Heart left ventricle (tissue), 13 donors: ENCODE results near the gene NYAP2.

Source experiments
- CTCF ChIP-seq, 12 donors: fragments of 200-600 bp; sonication (generic) in 4 of 12; IDR thresholded peaks; one replicate each; pipeline versions ENCODE4 v1.5.0 to v1.8.0; 2018 to 2022; ENCODE audit warnings: antibody characterized with exemption in 12 of 12, mild to moderate bottlenecking in 5 of 12
- POLR2A ChIP-seq, 2 donors: fragments of 450-650 bp; IDR thresholded peaks; one replicate each; pipeline ENCODE4 v1.6.1; 2017; ENCODE audit warnings: antibody characterized with exemption in 2 of 2, mild to moderate bottlenecking in 2 of 2, moderate library complexity in 2 of 2
- donor health status: ischemic (EF 13 %, LVEDD 7.1; RV severe dilation, severe dysfunction).
- donor health status: DM: no; HTN: yes; CAD: no.
- donor health status: DM: no; HTN: no; CAD: no.
- donor health status: ischemic (EF 25% LVEDD 6.9; RV normal size, moderate dysfunction).
- donor health status: ischemic (EF 25% LVEDD 5.7; RV mildly dilated, moderate dysfunction).
- donor health status: ischemic (EF 35%, LVEDD 5.7; RV mildly dilated, moderate dysfunction).
- donor health status: nonischemic (EF 11% LVEDD 7.7; RV severe dilation, severe dysfunction).
- donor health status: DM: yes; HTN: yes; CAD: no.
- donor health status: PGD.
- donor health status: ischemic (EF 29% LVEDD 5.4; RV normal size, mild dysfunction).
- donor health status: nonischemic (EF 23%, LVEDD 6.1; RV moderate dilation, normal function).

- TF ChIP-seq CTCF (IDR thresholded peaks at IDR 0.05) (no peak), POLR2A (IDR thresholded peaks at IDR 0.05) (no peak)
These were observed 113.0 kb downstream of the NYAP2 start for GRCh38 chr2:225512469-225512868.
